Thoracic aorta (tissue), 2 donors: Measurements from ENCODE around the gene CERS3. TPM values are rescaled to one million over a fixed set of nuclear protein-coding genes. Genes with fewer than 3 reads are reported as not detected.

ENCODE experiments used
- ATAC-seq: fragments of 150-250 bp; one replicate; pipeline ENCODE4 v1.8.0; 2017; ENCODE audit warnings: low read depth; ENCODE audit not compliant: insufficient number of reproducible peaks, low FRiP score
- DNase-seq: peaks from one replicate; pipeline ENCODE4 v3.0.0-alpha.2; 2020; ENCODE audit warnings: low spot score
- H3K27ac ChIP-seq, 2 donors: fragments of 200-600 bp; sonication (generic); 1 replicate in 1 of 2; 2 replicates in 1 of 2; pipeline ENCODE4 v1.5.1; 2016; ENCODE audit warnings: mild to moderate bottlenecking in 2 of 2, moderate library complexity in 2 of 2
- H3K27me3 ChIP-seq: fragments of 200-600 bp; sonication (generic); replicated peaks from 2 replicates; pipeline ENCODE4 v1.6.0; 2016; ENCODE audit warnings: mild to moderate bottlenecking; ENCODE audit not compliant: insufficient read depth
- H3K36me3 ChIP-seq: fragments of 200-600 bp; sonication (generic); one replicate; pipeline ENCODE4 v1.5.1; 2016
- H3K4me1 ChIP-seq, 2 donors: fragments of 200-600 bp; sonication (generic); 1 replicate in 1 of 2; 2 replicates in 1 of 2; pipeline versions ENCODE4 v1.5.1 to v1.6.0; 2016; ENCODE audit warnings: low read depth in 2 of 2, mild to moderate bottlenecking in 1 of 2; ENCODE audit not compliant: control insufficient read depth in 1 of 2
- H3K4me3 ChIP-seq: fragments of 200-600 bp; sonication (generic); 2 replicates; pipeline ENCODE4 v1.5.1; 2016; ENCODE audit warnings: mild to moderate bottlenecking
- H3K9me3 ChIP-seq: fragments of 200-600 bp; sonication (generic); 2 replicates; pipeline ENCODE4 v1.5.1; 2016
- CTCF ChIP-seq: fragments of 200-600 bp; sonication (generic); IDR thresholded peaks from one replicate; pipeline ENCODE4 v1.5.1; 2019; ENCODE audit warnings: antibody characterized with exemption
- total RNA-seq, 2 donors: library from RNA; depleted of rRNA; stranded (reverse); fragments of >200 nt; gene quantifications; one replicate each; pipeline versions ENCODE4 v1.1.0 to v1.2.3, GENCODE V29; 2016

The CERS3 gene
- total RNA-seq, 2 donors from 2014 or later = not detected

- TF ChIP-seq CTCF = no peak
- no peak overlapping the region for H3K4me3 ChIP-seq
- no peaks in the 10 kb centered on the region for H3K9me3 ChIP-seq
- no peak overlapping the region for H3K27ac ChIP-seq
- no peak for ATAC-seq
- no peaks in the 10 kb centered on the region for H3K27me3 ChIP-seq
- DNase-seq = no peak
- no peaks in the 10 kb centered on the region for H3K4me1 ChIP-seq
- no peaks in the 10 kb centered on the region for H3K36me3 ChIP-seq
These were observed 30.6 kb upstream of the CERS3 start for GRCh38 chr15:100559330-100559729.

- Histone ChIP-seq H3K4me3 (no peak overlapping the region), H3K27ac (no peak overlapping the region), H3K36me3 (no peaks in the 10 kb centered on the region), H3K9me3 (no peaks in the 10 kb centered on the region), H3K27me3 (no peaks in the 10 kb centered on the region), H3K4me1 (no peaks in the 10 kb centered on the region)
- no peak for TF ChIP-seq CTCF
- DNase-seq = no peak
- no peak for ATAC-seq
These were observed 30.1 kb upstream of the CERS3 start for GRCh38 chr15:100558771-100559254.

- Histone ChIP-seq H3K27ac (no peak overlapping the region), H3K36me3 (no peaks in the 10 kb centered on the region), H3K4me3 (no peak overlapping the region), H3K9me3 (no peaks in the 10 kb centered on the region), H3K4me1 (no peaks in the 10 kb centered on the region), H3K27me3 (no peaks in the 10 kb centered on the region)
- no peak for TF ChIP-seq CTCF
- no peak for ATAC-seq
- DNase-seq = no peak
These were observed 24.7 kb upstream of the CERS3 start for GRCh38 chr15:100553468-100553867.

- Histone ChIP-seq H3K9me3 (no peaks in the 10 kb centered on the region), H3K4me3 (no peak overlapping the region), H3K36me3 (no peaks in the 10 kb centered on the region), H3K27me3 (no peaks in the 10 kb centered on the region), H3K27ac (no peak overlapping the region), H3K4me1 (no peaks in the 10 kb centered on the region)
- DNase-seq (no peak), ATAC-seq (no peak)
- no peak for TF ChIP-seq CTCF
These were observed 19.2 kb upstream of the CERS3 start for GRCh38 chr15:100547961-100548360.

- ATAC-seq (no peak), DNase-seq (no peak)
- no peaks in the 10 kb centered on the region for H3K27me3 ChIP-seq
- no peak overlapping the region for H3K27ac ChIP-seq
- TF ChIP-seq CTCF = no peak
- H3K36me3 ChIP-seq = no peaks in the 10 kb centered on the region
- H3K4me3 ChIP-seq = no peak overlapping the region
- H3K9me3 ChIP-seq = no peaks in the 10 kb centered on the region
- H3K4me1 ChIP-seq = no peaks in the 10 kb centered on the region
These were observed 16.2 kb upstream of the CERS3 start for GRCh38 chr15:100544946-100545345.
